Ishikawa (cell line): Measurements from ENCODE around the gene BOK.

ENCODE experiments used
- CEBPB ChIP-seq: IDR thresholded peaks from 2 replicates; pipeline ENCODE4 v1.6.1; 2012
- EGR1 ChIP-seq: IDR thresholded peaks from 2 replicates; pipeline ENCODE4 v1.6.1; 2012
- EP300 ChIP-seq: IDR thresholded peaks from 2 replicates; pipeline ENCODE4 v1.6.1; 2012; ENCODE audit warnings: borderline replicate concordance
- FOXM1 ChIP-seq: IDR thresholded peaks from 2 replicates; pipeline ENCODE4 v1.6.1; 2012; ENCODE audit warnings: low read depth, borderline replicate concordance
- NFIC ChIP-seq: IDR thresholded peaks from 2 replicates; pipeline ENCODE4 v1.6.1; 2012
- TAF1 ChIP-seq: IDR thresholded peaks from 2 replicates; pipeline ENCODE4 v1.6.1; 2012; ENCODE audit warnings: low read depth, mild to moderate bottlenecking
- TEAD4 ChIP-seq: IDR thresholded peaks from 2 replicates; pipeline ENCODE4 v1.6.1; 2012
- YY1 ChIP-seq: IDR thresholded peaks from 2 replicates; pipeline ENCODE4 v1.6.1; 2012; ENCODE audit warnings: low read depth

DNA sequence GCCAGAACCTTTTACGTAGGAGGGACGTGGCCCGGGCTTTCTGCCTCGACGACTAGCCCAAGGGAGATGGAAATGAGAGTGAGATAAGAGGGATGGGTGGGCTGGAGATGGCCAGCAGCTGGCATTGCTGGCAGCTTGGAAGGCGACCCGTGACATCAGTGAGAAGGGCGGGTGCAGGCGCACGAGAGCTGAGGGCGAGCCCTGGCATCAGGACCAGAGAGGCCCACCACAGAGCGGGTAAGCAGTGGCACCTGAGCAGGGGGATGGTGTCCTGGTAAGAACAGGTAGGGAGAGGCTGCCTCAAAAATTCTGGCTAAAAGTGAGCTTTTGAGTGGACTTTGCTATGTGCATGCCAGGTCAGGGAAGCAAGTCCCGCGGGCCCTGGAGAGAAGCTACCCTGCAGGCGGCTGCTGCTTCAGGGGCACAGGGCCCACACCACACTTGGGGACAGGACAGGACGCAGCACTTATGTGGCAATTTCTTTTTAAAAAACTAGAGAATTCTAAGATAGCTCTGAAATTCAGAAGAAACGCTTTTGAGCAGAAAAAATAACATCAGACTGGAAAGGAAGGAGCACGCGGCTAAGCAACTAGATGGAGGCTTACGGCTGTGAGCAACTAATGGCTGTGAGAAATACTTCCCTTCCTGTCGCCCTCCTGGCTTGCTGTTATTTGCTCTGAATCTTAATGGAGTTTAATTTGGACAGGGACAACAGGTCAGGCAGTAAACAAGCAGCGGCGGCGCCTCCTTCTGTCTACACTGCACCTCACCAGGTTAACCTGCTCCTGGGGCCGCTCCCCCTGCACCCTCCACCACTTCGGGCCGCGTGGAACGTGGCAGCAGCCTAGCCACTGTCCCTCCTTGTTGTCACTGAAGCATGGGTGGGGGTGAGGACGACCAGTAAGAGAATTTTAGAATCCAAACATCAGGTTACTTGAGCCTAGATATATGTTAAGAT is 57.9 kb downstream of the BOK start:
- TF ChIP-seq EP300, result no peak
- no peak for TF ChIP-seq TEAD4
- TF ChIP-seq EGR1, result no peak
- no peak for TF ChIP-seq FOXM1
- TF ChIP-seq CEBPB, result no peak
- TF ChIP-seq TAF1, result no peak
- no peak for TF ChIP-seq YY1
- no peak for TF ChIP-seq NFIC
